Measurements from ENCODE around the gene EVI5L. TPM values are rescaled to one million over a fixed set of nuclear protein-coding genes. Genes with fewer than 3 reads are reported as not detected.

EVI5L gene
- total and polyA plus RNA-seq, 2 of the 13 experiments (the other 11 are each of a cell fraction or from before 2014, with no cell fraction given): 1.7 to 2.4 TPM

DNA sequence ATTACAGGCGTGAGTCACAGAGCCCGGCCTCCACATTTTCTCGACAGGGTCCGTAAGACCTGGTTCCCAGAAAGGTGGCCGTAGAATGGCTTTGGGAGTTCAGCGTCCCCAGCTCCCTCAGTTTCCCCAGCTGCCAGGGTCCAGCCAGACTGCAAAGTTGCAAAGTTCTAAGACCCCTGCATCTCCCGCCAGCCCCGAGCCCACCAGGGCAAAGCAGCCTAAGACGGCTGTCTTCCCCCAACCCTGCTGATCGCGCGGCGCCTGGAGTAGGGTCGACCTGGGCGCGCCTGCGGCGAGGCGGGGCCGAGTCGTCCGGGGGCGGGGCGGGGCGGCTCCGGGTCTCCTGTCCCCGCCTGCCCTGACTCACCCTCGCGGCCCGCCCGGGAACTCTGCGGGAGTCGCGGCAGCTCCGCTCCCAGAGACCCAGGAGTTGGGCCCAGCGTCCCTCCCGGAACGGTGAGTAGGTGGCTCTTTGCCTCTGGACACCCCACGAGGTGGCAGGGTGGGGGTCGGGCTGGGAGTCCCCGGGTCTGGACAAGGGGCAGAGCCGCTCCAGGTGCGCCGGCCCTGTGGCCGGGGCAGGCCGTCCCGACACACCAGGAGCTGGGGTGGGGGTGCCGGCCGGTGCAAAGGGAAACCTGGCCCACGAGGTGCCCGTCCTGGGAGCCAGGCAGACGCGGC, 58.3 kb downstream of the EVI5L start, which contains the start of gene LRRC8E (continued):
- TF ChIP-seq, protein P1, sequence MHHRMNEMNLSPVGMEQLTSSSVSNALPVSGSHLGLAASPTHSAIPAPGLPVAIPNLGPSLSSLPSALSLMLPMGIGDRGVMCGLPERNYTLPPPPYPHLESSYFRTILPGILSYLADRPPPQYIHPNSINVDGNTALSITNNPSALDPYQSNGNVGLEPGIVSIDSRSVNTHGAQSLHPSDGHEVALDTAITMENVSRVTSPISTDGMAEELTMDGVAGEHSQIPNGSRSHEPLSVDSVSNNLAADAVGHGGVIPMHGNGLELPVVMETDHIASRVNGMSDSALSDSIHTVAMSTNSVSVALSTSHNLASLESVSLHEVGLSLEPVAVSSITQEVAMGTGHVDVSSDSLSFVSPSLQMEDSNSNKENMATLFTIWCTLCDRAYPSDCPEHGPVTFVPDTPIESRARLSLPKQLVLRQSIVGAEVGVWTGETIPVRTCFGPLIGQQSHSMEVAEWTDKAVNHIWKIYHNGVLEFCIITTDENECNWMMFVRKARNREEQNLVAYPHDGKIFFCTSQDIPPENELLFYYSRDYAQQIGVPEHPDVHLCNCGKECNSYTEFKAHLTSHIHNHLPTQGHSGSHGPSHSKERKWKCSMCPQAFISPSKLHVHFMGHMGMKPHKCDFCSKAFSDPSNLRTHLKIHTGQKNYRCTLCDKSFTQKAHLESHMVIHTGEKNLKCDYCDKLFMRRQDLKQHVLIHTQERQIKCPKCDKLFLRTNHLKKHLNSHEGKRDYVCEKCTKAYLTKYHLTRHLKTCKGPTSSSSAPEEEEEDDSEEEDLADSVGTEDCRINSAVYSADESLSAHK (CRISPR knock-in tag; IDR thresholded peaks at IDR 0.05; ENCODE audit: borderline replicate concordance): no peak
- no peak for TF ChIP-seq SSRP1 (CRISPR knock-in tag; IDR thresholded peaks at IDR 0.05)
- TF ChIP-seq ZNF446 (CRISPR knock-in tag; IDR thresholded peaks at IDR 0.05): peak; percentile 45; the same call in 1 of the 2 replicates
- TF ChIP-seq, protein P2, sequence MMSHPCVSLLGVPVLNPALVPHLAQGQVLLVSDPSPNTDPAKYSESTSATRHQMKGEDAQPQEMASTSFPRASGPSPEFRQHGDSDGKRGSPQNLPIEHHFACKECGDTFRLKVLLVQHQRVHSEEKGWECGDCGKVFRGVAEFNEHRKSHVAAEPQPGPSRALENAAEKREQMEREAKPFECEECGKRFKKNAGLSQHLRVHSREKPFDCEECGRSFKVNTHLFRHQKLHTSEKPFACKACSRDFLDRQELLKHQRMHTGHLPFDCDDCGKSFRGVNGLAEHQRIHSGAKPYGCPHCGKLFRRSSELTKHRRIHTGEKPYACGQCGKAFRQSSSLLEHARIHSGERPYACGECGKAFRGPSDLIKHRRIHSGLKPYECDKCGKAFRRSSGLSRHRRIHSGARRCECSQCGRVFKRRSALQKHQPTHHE (CRISPR knock-in tag; IDR thresholded peaks at IDR 0.05; ENCODE audit: borderline replicate concordance): no peak
- TF ChIP-seq, protein P3, sequence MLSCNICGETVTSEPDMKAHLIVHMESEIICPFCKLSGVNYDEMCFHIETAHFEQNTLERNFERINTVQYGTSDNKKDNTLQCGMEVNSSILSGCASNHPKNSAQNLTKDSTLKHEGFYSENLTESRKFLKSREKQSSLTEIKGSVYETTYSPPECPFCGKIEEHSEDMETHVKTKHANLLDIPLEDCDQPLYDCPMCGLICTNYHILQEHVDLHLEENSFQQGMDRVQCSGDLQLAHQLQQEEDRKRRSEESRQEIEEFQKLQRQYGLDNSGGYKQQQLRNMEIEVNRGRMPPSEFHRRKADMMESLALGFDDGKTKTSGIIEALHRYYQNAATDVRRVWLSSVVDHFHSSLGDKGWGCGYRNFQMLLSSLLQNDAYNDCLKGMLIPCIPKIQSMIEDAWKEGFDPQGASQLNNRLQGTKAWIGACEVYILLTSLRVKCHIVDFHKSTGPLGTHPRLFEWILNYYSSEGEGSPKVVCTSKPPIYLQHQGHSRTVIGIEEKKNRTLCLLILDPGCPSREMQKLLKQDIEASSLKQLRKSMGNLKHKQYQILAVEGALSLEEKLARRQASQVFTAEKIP (CRISPR knock-in tag; IDR thresholded peaks at IDR 0.05; ENCODE audit: borderline replicate concordance): no peak
- TF ChIP-seq ZNF451 (CRISPR knock-in tag; IDR thresholded peaks at IDR 0.05): peak; percentile 73; the same call in 1 of the 2 replicates
- peak; percentile 52; the same call in 1 of the 2 replicates for TF ChIP-seq IRF2 (CRISPR knock-in tag; IDR thresholded peaks at IDR 0.05)
- peak; percentile 55; the same call in 1 of the 2 replicates for TF ChIP-seq ZNF607 (CRISPR knock-in tag; IDR thresholded peaks at IDR 0.05; ENCODE audit: borderline replicate concordance)
- TF ChIP-seq ATRX (CRISPR knock-in tag; IDR thresholded peaks at IDR 0.05; ENCODE audit: borderline replicate concordance): no peak
- TF ChIP-seq MEF2D (CRISPR knock-in tag; IDR thresholded peaks at IDR 0.05): peak; percentile 46; the same call in 1 of the 2 replicates
- TF ChIP-seq, protein P4, sequence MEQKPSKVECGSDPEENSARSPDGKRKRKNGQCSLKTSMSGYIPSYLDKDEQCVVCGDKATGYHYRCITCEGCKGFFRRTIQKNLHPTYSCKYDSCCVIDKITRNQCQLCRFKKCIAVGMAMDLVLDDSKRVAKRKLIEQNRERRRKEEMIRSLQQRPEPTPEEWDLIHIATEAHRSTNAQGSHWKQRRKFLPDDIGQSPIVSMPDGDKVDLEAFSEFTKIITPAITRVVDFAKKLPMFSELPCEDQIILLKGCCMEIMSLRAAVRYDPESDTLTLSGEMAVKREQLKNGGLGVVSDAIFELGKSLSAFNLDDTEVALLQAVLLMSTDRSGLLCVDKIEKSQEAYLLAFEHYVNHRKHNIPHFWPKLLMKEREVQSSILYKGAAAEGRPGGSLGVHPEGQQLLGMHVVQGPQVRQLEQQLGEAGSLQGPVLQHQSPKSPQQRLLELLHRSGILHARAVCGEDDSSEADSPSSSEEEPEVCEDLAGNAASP (CRISPR knock-in tag; IDR thresholded peaks at IDR 0.05; ENCODE audit: borderline replicate concordance): peak; percentile 56
- no peak for TF ChIP-seq TBP (CRISPR knock-in tag; IDR thresholded peaks at IDR 0.05)
- no peak for TF ChIP-seq KLF11 (CRISPR knock-in tag; IDR thresholded peaks at IDR 0.05)
- TF ChIP-seq, protein P5, sequence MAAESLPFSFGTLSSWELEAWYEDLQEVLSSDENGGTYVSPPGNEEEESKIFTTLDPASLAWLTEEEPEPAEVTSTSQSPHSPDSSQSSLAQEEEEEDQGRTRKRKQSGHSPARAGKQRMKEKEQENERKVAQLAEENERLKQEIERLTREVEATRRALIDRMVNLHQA (CRISPR knock-in tag; IDR thresholded peaks at IDR 0.05): no peak
- TF ChIP-seq ZNF557 (CRISPR knock-in tag; IDR thresholded peaks at IDR 0.05): no peak
- peak; percentile 66; the same call in 1 of the 2 replicates for TF ChIP-seq SRY (CRISPR knock-in tag; IDR thresholded peaks at IDR 0.05)
- peak; percentile 33; the same call in 1 of the 2 replicates for TF ChIP-seq SMAD1 (CRISPR knock-in tag; IDR thresholded peaks at IDR 0.05; ENCODE audit: borderline replicate concordance, low read depth)
- TF ChIP-seq ARNT2 (CRISPR knock-in tag; IDR thresholded peaks at IDR 0.05; ENCODE audit: low read depth): peak; percentile 53; the same call in 1 of the 2 replicates
- no peak for TF ChIP-seq ZNF850 (CRISPR knock-in tag; conservative IDR thresholded peaks at IDR 0.05)
- peak; percentile 57 for TF ChIP-seq ATF7-NPFF (CRISPR knock-in tag; IDR thresholded peaks at IDR 0.05; ENCODE audit: low read depth)
